ENCODE data around the gene APBA2.

DNA sequence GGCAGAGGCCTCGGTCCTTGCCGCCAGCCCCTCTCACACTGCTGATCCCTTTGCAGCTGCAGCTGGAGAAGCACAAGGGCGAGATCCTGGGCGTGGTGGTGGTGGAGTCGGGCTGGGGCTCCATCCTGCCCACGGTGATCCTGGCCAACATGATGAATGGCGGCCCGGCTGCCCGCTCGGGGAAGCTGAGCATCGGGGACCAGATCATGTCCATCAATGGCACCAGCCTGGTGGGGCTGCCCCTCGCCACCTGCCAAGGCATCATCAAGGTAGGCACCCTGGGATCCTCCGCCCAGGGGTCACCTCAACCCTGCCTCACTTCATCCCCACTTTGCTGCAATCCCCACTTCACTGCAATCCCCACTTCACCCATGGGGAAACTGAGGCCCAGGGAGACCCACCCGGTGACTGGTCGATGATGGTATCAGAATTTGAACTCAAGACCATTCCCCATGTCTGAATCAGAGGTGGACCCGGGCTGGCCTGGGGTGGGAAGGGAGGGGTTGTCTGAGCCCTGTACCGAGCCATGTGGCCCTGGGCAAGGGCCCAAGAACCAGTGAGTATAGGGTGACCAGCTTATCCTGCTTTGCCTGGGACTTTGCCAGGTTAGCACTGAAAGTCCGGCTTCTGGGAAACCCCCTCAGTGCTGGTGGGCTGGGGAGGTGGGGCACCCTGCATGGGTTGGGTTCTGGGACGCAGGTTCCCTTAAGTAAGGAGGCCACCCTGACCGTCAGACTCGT is 220.9 kb downstream of the APBA2 start:
- TF ChIP-seq POLR2A (IDR thresholded peaks at IDR 0.05), result no peak
- TF ChIP-seq, protein P1, sequence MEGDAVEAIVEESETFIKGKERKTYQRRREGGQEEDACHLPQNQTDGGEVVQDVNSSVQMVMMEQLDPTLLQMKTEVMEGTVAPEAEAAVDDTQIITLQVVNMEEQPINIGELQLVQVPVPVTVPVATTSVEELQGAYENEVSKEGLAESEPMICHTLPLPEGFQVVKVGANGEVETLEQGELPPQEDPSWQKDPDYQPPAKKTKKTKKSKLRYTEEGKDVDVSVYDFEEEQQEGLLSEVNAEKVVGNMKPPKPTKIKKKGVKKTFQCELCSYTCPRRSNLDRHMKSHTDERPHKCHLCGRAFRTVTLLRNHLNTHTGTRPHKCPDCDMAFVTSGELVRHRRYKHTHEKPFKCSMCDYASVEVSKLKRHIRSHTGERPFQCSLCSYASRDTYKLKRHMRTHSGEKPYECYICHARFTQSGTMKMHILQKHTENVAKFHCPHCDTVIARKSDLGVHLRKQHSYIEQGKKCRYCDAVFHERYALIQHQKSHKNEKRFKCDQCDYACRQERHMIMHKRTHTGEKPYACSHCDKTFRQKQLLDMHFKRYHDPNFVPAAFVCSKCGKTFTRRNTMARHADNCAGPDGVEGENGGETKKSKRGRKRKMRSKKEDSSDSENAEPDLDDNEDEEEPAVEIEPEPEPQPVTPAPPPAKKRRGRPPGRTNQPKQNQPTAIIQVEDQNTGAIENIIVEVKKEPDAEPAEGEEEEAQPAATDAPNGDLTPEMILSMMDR (IDR thresholded peaks at IDR 0.05), result no peak
